Ectodermal cell (in vitro differentiated cells): Measurements from ENCODE around the gene CREB5.

ENCODE experiments used
- H3K27ac ChIP-seq: 2 replicates; pipeline ENCODE4 v1.7.0; 2013; ENCODE audit warnings: mild to moderate bottlenecking, low read depth, low read length; ENCODE audit not compliant: insufficient read depth, poor library complexity, severe bottlenecking
- H3K27me3 ChIP-seq: 2 replicates; pipeline ENCODE4 v1.7.0; 2013; ENCODE audit warnings: mild to moderate bottlenecking, low read length; ENCODE audit not compliant: insufficient read depth, control insufficient read depth, poor library complexity, severe bottlenecking
- H3K36me3 ChIP-seq: one replicate; pipeline ENCODE4 v1.7.0; 2013; ENCODE audit warnings: low read length; ENCODE audit not compliant: control insufficient read depth, insufficient read depth
- H3K4me1 ChIP-seq: one replicate; pipeline ENCODE4 v1.7.0; 2013; ENCODE audit warnings: low read length; ENCODE audit not compliant: control insufficient read depth, insufficient read depth
- H3K4me3 ChIP-seq: 2 replicates; pipeline ENCODE4 v1.7.0; 2013; ENCODE audit warnings: low read depth, low read length, control low read depth; ENCODE audit not compliant: insufficient read depth
- H3K9me3 ChIP-seq: 2 replicates; pipeline ENCODE4 v1.7.0; 2013; ENCODE audit warnings: mild to moderate bottlenecking, low read length, moderate library complexity; ENCODE audit not compliant: control insufficient read depth
- WGBS, 2 experiments: methylation state at CpG; one replicate each; pipeline ENCODE4 v1.1.7; 2013; ENCODE audit warnings: missing lambda C conversion rate in 2 of 2; 5-methylcytosine and 5-hydroxymethylcytosine counted together

Gene CREB5

DNA sequence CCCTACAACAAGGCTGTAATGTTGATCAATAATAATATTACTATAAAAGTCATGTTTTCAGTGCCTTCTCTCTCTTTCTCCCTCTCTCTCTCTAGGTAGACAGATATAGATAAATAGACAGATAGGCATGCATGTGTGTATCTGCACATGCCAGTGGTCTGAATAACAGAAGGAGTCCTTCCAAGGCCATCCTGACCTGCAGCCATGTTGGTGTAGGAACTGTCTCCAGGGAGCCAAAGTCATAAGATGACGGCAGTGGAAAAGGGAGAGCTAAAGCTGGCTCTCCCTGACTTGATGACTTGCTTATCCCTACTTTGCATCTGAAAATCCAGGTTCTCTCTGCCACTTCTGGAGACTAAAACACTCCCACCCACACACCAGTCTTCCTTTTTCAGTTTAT, 432.8 kb downstream of the CREB5 start:
- WGBS, 2 experiments = 89 to 100% methylated on average over 1 of the region's 1 CpG

DNA sequence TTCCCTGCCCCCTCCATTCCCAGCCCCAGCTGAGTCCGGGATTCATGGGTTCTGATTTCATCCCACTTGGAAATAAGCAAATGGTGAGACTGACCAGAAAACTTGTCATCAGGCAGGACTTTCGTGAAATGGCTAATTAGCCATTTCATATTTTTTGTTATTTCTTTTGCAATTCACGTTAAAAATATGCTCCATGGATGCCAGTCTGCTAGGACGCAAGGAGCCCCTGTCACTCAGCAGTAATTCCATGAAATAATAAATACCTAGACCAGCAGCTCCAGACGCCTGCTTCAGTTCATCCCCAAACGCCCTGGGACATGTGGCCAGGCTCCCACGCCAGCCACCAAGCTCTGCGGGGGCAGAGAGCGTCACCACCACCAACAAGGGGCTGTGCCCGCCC, 434.9 kb downstream of the CREB5 start:
- no peaks in the 10 kb centered on the region for H3K9me3 ChIP-seq
- no peaks in the 10 kb centered on the region for H3K36me3 ChIP-seq
- no peaks in the 10 kb centered on the region for H3K4me1 ChIP-seq
- no peak overlapping the region for H3K4me3 ChIP-seq
- H3K27ac ChIP-seq = no peak overlapping the region
- WGBS, 2 experiments = 94 to 95% methylated on average over 10 of the region's 10 CpGs
- peaks cover 8% of the 10 kb centered on the region for H3K27me3 ChIP-seq

More for the DNA sequence above, 432.8 kb downstream of the CREB5 start:
- Histone ChIP-seq H3K27me3 (no peaks in the 10 kb centered on the region), H3K36me3 (no peaks in the 10 kb centered on the region), H3K9me3 (no peaks in the 10 kb centered on the region), H3K4me1 (no peaks in the 10 kb centered on the region), H3K4me3 (no peak overlapping the region), H3K27ac (no peak overlapping the region)

DNA sequence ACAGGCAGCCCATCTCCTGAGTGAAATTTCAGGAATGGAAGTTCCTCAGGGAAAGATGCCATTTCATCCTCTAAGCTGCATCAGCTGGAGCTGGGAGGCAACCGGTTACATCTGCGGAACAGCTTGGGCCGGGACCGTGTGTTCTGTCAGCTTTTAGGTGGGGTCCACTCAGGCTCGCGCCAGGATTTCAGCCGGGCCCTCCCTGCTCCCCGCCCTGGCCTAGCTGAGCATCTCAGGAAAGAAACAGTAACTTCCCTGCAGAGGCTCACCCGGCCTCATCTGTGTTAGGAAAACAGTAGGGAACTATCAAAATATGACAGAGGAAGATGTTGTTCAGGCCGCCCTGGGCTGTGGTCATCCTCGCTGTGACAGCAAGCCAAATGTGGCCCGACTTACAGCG, 435.4 kb downstream of the CREB5 start:
- no peak overlapping the region for H3K4me3 ChIP-seq

DNA sequence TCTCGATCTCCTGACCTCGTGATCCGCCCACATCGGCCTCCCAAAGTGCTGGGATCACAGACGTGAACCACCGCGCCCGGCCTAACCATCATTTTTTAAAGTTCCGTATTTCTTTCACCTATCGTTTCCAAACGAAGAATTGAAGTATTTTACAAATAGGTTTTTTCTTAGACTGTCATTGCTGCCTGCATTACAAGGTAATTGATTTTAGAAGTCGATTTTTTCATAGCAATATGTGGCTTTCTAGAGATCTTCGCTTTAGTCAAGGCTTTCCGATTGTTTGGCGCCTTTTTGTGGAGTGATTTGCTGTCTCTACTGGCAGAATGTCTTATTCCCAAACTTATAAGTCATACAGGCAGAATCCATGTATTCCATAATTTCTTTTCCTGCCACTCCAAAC, 436.6 kb downstream of the CREB5 start:
- 95 to 96% methylated on average over 15 of the region's 15 CpGs for WGBS, 2 experiments
- H3K9me3 ChIP-seq = no peaks in the 10 kb centered on the region
- H3K36me3 ChIP-seq = no peaks in the 10 kb centered on the region
- H3K27ac ChIP-seq = no peak overlapping the region
- peaks cover 5% of the 10 kb centered on the region for H3K4me1 ChIP-seq
- peaks cover 21% of the 10 kb centered on the region for H3K27me3 ChIP-seq
- no peak overlapping the region for H3K4me3 ChIP-seq

More for the DNA sequence above, 435.4 kb downstream of the CREB5 start:
- peaks cover 9% of the 10 kb centered on the region for H3K27me3 ChIP-seq
- H3K4me1 ChIP-seq = no peaks in the 10 kb centered on the region
- H3K27ac ChIP-seq = no peak overlapping the region
- 94 to 96% methylated on average over 13 of the region's 13 CpGs for WGBS, 2 experiments
- no peaks in the 10 kb centered on the region for H3K9me3 ChIP-seq
- no peaks in the 10 kb centered on the region for H3K36me3 ChIP-seq

DNA sequence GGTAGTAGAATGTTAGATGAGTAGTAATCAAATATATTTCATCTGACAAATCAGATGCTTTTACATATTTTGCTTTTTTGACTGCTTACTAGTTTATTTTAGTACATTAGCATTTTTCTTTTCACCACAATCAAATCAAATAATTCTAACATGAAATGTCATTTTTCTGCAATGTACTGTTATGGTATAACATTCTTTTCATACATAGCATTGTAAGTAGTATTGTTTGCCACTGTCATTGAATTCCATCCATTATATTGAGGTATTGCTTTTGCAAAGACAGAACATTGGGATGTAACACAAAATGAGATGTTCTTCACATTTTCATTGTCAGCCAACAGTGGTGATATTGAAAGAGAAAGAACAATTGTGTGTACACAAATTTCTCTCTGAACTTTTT, 438.4 kb downstream of the CREB5 start:
- Histone ChIP-seq H3K4me3 (no peak overlapping the region), H3K9me3 (no peaks in the 10 kb centered on the region), H3K4me1 (peaks cover 5% of the 10 kb centered on the region), H3K27me3 (peaks cover 23% of the 10 kb centered on the region), H3K27ac (no peak overlapping the region), H3K36me3 (no peaks in the 10 kb centered on the region)

DNA sequence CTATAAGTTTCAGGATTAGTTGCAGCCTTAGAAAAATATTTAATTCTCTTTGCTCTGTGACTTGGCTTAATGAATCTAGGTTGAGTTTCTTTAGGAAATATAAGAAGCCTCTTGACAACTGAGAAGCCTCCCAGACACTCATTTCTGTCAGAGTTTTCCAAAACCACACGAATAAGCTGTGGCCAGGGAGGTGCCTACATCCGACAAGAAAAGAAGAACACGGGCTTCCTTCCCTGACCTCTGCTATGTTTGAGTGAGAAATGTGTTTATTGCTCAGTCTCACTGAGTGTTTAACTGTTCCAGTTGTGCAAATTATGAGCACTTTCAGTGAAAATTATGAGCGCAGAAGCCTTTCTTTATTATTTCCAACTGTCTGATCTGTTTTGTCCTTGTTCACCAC, 440.8 kb downstream of the CREB5 start:
- H3K4me1 ChIP-seq = peaks cover 5% of the 10 kb centered on the region
- no peaks in the 10 kb centered on the region for H3K9me3 ChIP-seq
- peaks cover 23% of the 10 kb centered on the region for H3K27me3 ChIP-seq
- no peaks in the 10 kb centered on the region for H3K36me3 ChIP-seq
- no peak overlapping the region for H3K4me3 ChIP-seq
- H3K27ac ChIP-seq = no peak overlapping the region
- 63 to 81% methylated on average over 4 of the region's 4 CpGs for WGBS, 2 experiments

DNA sequence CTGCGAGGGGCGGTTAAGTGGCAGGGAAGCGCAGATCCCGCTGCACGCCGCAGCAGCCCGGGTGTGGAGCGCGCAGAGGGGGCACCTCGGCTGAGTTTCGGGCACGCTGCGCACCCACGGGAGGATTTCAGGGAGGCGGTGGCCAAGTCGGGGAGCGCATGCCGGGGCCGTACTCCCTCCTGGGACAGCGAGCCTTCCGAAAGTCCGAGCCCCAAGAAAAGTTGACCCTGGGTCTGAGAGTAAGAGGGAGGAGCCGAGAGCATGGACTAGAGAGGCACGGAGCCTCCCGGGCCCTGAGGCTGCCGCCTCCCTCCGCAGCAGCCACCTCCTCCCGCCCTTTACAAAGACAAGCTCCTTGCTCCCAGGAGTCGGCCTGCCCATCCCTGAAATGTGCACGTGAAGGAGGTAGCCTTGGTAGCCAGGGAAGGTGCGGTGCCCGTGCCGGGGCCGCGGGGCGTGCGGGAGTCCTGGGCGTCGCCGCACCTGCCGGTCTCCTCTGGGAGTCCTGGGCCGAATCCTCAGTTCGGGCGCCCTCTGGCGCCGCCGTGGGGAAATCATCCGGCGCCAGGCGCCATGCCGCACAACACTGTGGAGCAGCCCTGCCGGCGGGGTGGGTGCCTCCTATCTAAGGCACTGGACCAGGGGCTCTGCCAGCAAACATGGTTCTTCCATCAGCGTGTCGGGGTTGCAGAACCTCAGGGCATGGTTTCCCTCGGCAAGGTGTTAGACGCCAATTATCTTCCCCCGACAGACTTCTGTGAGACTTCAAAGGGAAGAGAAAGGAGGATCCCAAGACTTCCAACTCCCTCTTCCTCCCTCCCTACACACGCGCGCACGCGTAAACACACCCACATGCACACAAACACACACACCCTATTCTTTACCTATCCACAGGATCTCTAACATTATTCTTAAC, 441.8 kb downstream of the CREB5 start:
- Histone ChIP-seq H3K4me1 (peaks cover 5% of the 10 kb centered on the region), H3K4me3 (peak overlapping the region; percentile 62), H3K27me3 (peaks cover 23% of the 10 kb centered on the region), H3K27ac (no peak overlapping the region), H3K9me3 (no peaks in the 10 kb centered on the region), H3K36me3 (no peaks in the 10 kb centered on the region)
- 10% methylated on average over 63 of the region's 63 CpGs for WGBS, 2 experiments

DNA sequence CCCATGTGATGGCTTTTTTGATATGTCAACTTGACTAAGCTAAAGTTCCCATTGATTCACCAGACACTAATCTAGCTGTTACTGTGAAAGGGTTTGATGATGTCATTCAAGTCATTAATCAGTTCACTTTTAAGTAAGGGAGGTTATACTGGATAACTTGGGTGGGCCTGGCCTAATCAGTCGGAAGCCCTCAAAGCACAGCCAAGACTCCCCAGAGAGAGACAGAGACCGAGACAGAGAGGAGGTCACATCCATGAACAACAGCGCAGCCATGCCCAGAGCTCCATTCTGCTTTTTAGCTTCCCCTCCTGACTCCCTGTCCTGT, 442.4 kb downstream of the CREB5 start:
- Histone ChIP-seq H3K4me3 (no peak overlapping the region), H3K4me1 (peaks cover 5% of the 10 kb centered on the region), H3K36me3 (no peaks in the 10 kb centered on the region), H3K27ac (no peak overlapping the region), H3K27me3 (peaks cover 23% of the 10 kb centered on the region), H3K9me3 (no peaks in the 10 kb centered on the region)
- 91 to 97% methylated on average over 3 of the region's 3 CpGs for WGBS, 2 experiments

DNA sequence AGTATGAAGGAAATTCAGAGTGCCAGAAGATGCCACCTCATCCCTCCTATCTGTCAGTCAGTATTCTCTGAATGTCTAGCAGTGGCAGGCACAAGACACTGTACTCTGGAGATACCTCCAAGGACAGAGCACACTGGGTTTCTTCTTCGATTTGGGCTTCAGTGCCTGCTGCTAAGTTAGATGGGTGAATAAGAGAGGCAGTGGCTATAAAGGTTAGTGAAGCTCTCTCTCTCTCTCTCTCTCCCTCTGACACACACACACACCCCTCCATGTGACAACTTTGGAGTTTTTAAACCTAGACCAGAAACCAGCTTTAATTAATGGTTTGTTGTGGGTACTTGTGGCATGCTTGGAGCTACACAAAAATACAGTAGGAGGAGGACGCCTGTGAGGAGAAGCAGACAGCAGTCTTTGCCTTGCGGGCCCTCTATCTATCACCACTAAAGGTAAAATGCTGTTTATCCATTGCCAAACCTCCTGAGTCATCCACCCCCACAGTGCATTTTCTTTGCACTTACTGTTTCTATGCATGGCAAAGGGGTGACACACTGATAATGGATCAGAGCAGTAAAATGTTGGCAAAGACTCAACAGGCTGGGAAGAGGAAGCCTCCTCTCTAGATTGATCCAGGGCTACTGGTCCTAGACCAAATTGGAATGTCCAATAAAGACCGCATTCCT, 443.4 kb downstream of the CREB5 start:
- H3K4me3 ChIP-seq = no peak overlapping the region
- WGBS, 2 experiments = 93 to 95% methylated on average over 4 of the region's 4 CpGs
- H3K36me3 ChIP-seq = no peaks in the 10 kb centered on the region
- H3K4me1 ChIP-seq = peaks cover 5% of the 10 kb centered on the region
- peaks cover 23% of the 10 kb centered on the region for H3K27me3 ChIP-seq
- no peaks in the 10 kb centered on the region for H3K9me3 ChIP-seq
- no peak overlapping the region for H3K27ac ChIP-seq

DNA sequence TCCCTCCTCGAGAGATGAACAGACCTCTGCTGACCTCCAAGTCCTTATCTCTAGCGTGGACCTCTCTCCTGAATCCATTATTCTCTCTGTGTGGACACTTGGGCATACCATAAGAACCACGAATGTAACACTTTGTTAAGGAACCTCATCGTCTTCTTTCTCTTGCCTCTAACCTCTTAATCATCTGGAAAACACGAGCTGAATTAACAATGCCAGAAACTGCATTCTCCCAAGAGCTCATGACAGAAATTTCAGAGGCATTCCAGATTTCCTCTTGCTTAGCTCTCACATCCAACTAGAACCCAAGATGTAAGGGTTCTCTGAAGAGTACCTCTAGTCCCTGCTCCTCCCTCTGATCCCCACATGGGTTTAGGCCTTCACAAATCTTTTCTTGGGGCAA, 444.3 kb downstream of the CREB5 start:
- Histone ChIP-seq H3K4me1 (peaks cover 5% of the 10 kb centered on the region), H3K36me3 (no peaks in the 10 kb centered on the region), H3K4me3 (no peak overlapping the region), H3K27ac (no peak overlapping the region), H3K27me3 (peaks cover 20% of the 10 kb centered on the region), H3K9me3 (no peaks in the 10 kb centered on the region)
- WGBS, 2 experiments = 91 to 92% methylated on average over 5 of the region's 5 CpGs
